WTC11 (cell line): ENCODE measurements around the gene SRC. TPM values are rescaled to one million over a fixed set of nuclear protein-coding genes. Genes with fewer than 3 reads are reported as not detected.
A peak's percentile ranks its signal among the peaks of the same experiment; 100 is the strongest.

Source experiments
- ATAC-seq: fragments of 200-7000 bp; cut with Tn5 transposase; 2 replicates; pipeline ENCODE4 v1.10.0; 2021; ENCODE audit warnings: mild to moderate bottlenecking, moderate library complexity
- CTCF ChIA-PET: fragments of 300-600 bp; sonication (Branson Sonifier 250); formaldehyde crosslinking; loops from one replicate; lab custom pipeline; 2021; ENCODE audit warnings: antibody characterized with exemption; lab: Charles Lee
- POLR2A ChIA-PET: fragments of 350-600 bp; sonication (Branson Sonifier 250); formaldehyde crosslinking; loops from one replicate; lab custom pipeline; 2021; ENCODE audit warnings: antibody characterized with exemption; lab: Charles Lee
- DNase-seq: peaks from one replicate; pipeline ENCODE4 v3.0.0; 2021; ENCODE audit warnings: low spot score
- H3K27ac Mint-ChIP-seq: 2 replicates; pipeline ENCODE4 v1.8.0; 2021; ENCODE audit warnings: mixed read lengths
- H3K27me3 Mint-ChIP-seq: 2 replicates; pipeline ENCODE4 v1.8.0; 2021; ENCODE audit warnings: low read depth, mild to moderate bottlenecking, moderate library complexity, mixed read lengths
- H3K36me3 Mint-ChIP-seq: 2 replicates; pipeline ENCODE4 v1.8.0; 2021; ENCODE audit warnings: mixed read lengths
- H3K4me1 Mint-ChIP-seq: 2 replicates; pipeline ENCODE4 v1.8.0; 2022; ENCODE audit warnings: mixed read lengths
- H3K4me3 Mint-ChIP-seq: 2 replicates; pipeline ENCODE4 v1.8.0; 2021; ENCODE audit warnings: mild to moderate bottlenecking, moderate library complexity, mixed read lengths
- H3K9me3 Mint-ChIP-seq: 2 replicates; pipeline ENCODE4 v1.8.0; 2021; ENCODE audit warnings: mixed read lengths
- CBFB ChIP-seq: sonication (generic); formaldehyde crosslinking; IDR thresholded peaks from 2 replicates; pipeline ENCODE4 v1.8.1; 2022; ENCODE audit warnings: mild to moderate bottlenecking, low read depth, missing genetic modification reagents
- CTCF ChIP-seq: fragments of 200-600 bp; IDR thresholded peaks from 2 replicates; pipeline ENCODE4 v1.8.0; 2022; ENCODE audit warnings: antibody characterized with exemption
- EMX1 ChIP-seq: fragments of 250-450 bp; sonication (Bioruptor Pico); IDR thresholded peaks from 2 replicates; pipeline ENCODE4 v1.8.0; 2021; ENCODE audit warnings: mild to moderate bottlenecking
- FOXK1 ChIP-seq: sonication (generic); formaldehyde crosslinking; IDR thresholded peaks from 2 replicates; pipeline ENCODE4 v1.8.0; 2022; ENCODE audit warnings: mild to moderate bottlenecking, moderate library complexity, missing genetic modification reagents
- IRF1 ChIP-seq: sonication (generic); formaldehyde crosslinking; IDR thresholded peaks from 2 replicates; pipeline ENCODE4 v1.8.0; 2023; ENCODE audit warnings: missing genetic modification reagents
- MXD4 ChIP-seq: fragments of 250-450 bp; sonication (Bioruptor Pico); IDR thresholded peaks from 2 replicates; pipeline ENCODE4 v1.8.0; 2021; ENCODE audit warnings: mild to moderate bottlenecking, moderate library complexity, borderline replicate concordance
- NFATC4 ChIP-seq: fragments of 250-450 bp; sonication (Bioruptor Pico); IDR thresholded peaks from 2 replicates; pipeline ENCODE4 v1.9.0; 2021; ENCODE audit warnings: mild to moderate bottlenecking
- NFE2L1 ChIP-seq: sonication (generic); formaldehyde crosslinking; IDR thresholded peaks from 2 replicates; pipeline ENCODE4 v1.8.1; 2023; ENCODE audit warnings: missing genetic modification reagents
- RORB ChIP-seq: fragments of 250-450 bp; sonication (Bioruptor Pico); IDR thresholded peaks from 2 replicates; pipeline ENCODE4 v1.9.0; 2021; ENCODE audit warnings: mild to moderate bottlenecking
- STAT6 ChIP-seq: sonication (generic); formaldehyde crosslinking; conservative IDR thresholded peaks from 2 replicates; pipeline ENCODE4 v1.8.1; 2023; ENCODE audit warnings: mild to moderate bottlenecking, low read depth, missing genetic modification reagents, moderate library complexity
- USF2 ChIP-seq: sonication (generic); formaldehyde crosslinking; IDR thresholded peaks from 2 replicates; pipeline ENCODE4 v1.8.1; 2023; ENCODE audit warnings: mild to moderate bottlenecking, missing genetic modification reagents, moderate library complexity
- ZNF219 ChIP-seq: sonication (generic); formaldehyde crosslinking; IDR thresholded peaks from 2 replicates; pipeline ENCODE4 v1.8.0; 2023; ENCODE audit warnings: missing genetic modification reagents, mild to moderate bottlenecking, borderline replicate concordance
- ZNF512 ChIP-seq: sonication (generic); formaldehyde crosslinking; IDR thresholded peaks from 2 replicates; pipeline ENCODE4 v1.8.1; 2022; ENCODE audit warnings: missing genetic modification reagents, borderline replicate concordance
- total RNA-seq: library from RNA; stranded (reverse); gene quantifications from 3 replicates; pipeline ENCODE4 v1.2.3, GENCODE V29; 2021

SRC gene
- total RNA-seq, 1 experiment from 2014 or later, result 33.3 TPM

GRCh38 chr20:37308086-37309050 lies 37.6 kb upstream of the SRC start:
- H3K4me3 Mint-ChIP-seq, result no peak overlapping the region
- CTCF ChIA-PET, result no interaction called here

More at GRCh38 chr20:37308086-37309050, 37.6 kb upstream of the SRC start:
- Mint-ChIP-seq H3K27ac (peak overlapping the region; percentile 48; the same call in 1 of the 2 replicates), H3K4me1 (peaks cover 14% of the 10 kb centered on the region), H3K9me3 (no peaks in the 10 kb centered on the region), H3K27me3 (no peaks in the 10 kb centered on the region), H3K36me3 (peaks cover 10% of the 10 kb centered on the region)
- no peak for DNase-seq
- TF ChIP-seq ZNF512 (CRISPR knock-in tag) (no peak), FOXK1 (CRISPR knock-in tag) (no peak), ZNF219 (CRISPR knock-in tag) (no peak), NFE2L1 (CRISPR knock-in tag) (no peak), NFATC4 (no peak), USF2 (CRISPR knock-in tag) (no peak), EMX1 (no peak), IRF1 (no peak), MXD4 (CRISPR knock-in tag) (no peak), CTCF (no peak), CBFB (CRISPR knock-in tag) (no peak), STAT6 (CRISPR knock-in tag) (no peak), RORB (CRISPR knock-in tag) (no peak)
- POLR2A ChIA-PET, result interaction anchor here (0.6 kb wide), 1 partner anchor 266 kb away, joined by 3 read pairs; no protein-coding TSS in a partner anchor
- no peak for ATAC-seq
